Cerebellar nuclear complex (tissue), 1 donor: ENCODE data around the gene TEKT5.
"Not testable (repeated sequence)": the region's sequence is repeated elsewhere in the genome, so short reads cannot be mapped to it uniquely, and the experiment has no call there.

ENCODE experiments used
- DNase-seq, 2 experiments: peaks; one replicate each; lab custom pipeline; 2025; lab: John Stamatoyannopoulos, UW

The TEKT5 gene

DNA sequence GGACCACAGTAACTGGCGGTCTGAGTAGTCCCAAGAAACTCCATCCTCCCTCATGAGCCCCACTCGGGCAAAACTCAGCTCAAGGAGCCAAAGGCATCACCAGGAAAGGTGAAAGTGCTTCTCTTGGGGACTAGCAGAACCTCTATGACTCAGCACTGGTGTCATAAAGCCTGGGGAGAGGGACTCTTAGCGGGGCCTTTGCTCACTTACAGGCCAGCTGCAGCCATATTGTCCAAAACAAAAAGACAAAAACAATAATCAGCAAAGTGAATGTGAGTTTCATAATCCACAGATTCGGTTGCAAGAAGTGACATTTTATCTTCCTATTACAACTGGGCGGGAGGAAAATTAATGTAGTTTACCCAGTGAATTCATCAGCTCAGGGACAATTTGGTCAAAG lies at the start of gene TEKT5:
TEKT5 (minus strand) TSS at position 101 of the 400 bp plus-strand sequence; CDS start at position 44, 57 bp downstream.
- no peak for DNase-seq

- DNase-seq = peak; percentile 97
Observed at GRCh38 chr16:10743610-10744369, 49.1 kb upstream of the TEKT5 start, which contains the start of gene NUBP1. Gene NUBP1 (plus strand): TSS chr16:10743842. CDS start chr16:10743864, 22 bp downstream.

DNA sequence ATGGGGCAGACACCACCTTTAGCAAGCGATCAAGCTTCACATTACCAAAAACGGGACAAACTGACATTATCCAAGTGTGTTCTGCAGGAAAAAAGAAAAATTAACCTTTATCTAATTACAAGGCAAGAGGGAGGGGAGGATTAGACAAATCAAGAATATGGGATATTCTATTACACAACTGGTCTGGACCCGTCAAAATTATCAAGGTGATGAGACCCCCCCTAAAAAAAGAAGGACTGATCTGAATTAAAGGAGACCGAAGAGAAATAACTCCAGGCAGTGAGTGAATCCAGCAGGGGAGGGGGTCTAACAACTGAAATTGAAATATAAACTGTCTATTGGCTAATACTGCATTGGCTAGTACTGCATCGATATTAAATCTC lies 48.5 kb upstream of the TEKT5 start:
- no peak for DNase-seq

DNA sequence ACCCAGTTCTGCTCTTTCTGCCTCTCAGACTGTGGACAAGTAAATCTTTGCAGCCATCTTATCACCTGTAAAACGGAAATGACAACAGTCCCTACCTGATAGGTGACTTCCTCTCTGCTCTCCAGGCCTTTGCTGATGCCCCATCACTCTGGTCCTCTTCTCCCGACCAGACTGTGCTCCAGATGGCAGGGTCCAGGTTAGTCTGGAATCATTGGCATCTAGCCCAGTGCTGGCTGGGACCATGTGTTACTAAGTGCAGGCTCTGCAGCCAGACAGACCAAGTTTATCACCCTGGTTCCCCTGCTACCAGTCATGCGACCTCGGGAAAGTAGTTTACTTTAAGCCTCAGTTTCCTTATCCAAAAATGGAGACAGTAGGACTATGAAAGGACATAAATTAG lies 47.1 kb upstream of the TEKT5 start:
- DNase-seq = peak; percentile 70 to 93

DNA sequence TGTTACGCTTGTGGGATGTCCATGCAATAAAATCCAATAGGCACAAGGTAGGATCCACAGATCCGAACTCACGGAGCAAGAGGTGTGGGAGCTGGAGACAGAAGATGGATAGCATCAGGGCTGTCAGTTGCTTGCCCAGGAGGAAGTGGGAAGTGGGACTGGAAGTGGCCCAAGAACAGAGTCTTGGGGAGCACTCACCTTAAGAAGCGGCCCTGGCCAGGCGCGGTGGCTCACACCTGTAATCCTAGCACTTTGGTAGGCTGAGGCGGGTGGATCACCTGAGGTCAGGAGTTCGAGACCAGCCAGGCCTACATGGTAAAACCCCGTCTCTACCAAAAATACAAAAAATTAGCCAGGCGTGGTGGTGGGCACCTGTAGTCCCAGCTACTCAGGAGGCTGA lies 46.5 kb upstream of the TEKT5 start:
- DNase-seq = not testable (repeated sequence)

DNA sequence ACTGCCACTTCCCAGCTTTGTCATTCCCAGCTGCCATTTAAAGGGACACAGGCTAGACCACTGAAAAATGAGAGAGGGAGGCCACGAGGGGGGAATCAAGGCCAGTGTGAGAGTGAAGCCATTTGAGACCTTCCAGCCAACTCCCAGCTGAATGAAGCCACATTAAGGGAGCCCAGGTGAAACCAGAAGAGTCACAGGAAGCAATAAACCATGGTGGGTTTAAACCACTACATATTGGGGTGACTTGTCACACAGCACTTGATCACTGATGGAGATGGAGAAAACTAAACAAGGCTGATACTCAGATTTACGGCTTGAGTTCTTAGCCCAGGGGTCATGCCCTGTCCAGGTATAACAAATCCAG lies 46.1 kb upstream of the TEKT5 start:
- DNase-seq = no peak

- no peak for DNase-seq
Observed at GRCh38 chr16:10740000-10740844, 45.5 kb upstream of the TEKT5 start.

GRCh38 chr16:10738231-10739077 lies 43.7 kb upstream of the TEKT5 start:
- DNase-seq = peak in 1 of 2 experiments; percentile 59

DNA sequence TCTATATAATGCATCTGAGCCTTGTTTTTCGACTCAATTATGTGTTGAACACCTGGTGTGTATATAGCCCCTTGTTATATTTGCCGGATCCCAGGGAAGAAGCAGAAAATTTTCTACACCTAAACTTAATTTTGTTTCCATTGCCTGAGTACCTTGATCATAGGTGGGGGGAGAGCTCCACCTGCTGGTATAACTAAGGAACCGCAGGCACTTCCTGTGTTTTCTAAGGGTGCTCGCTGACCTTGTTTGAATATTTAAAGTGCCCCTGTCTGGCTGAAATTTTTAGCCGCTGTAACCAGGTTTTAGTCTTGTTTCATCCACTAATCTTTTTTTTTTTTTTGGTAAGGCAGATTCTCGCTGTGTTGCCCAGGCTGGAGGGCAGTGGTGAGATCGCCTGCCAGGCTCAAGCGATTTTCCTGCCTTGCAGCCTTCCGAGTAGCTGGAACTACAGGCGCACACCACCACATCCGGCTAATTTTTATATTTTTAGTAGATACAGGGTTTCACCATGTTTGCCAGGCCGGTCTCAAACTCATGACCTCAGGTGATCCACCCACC lies 42.4 kb upstream of the TEKT5 start:
- peak in 1 of 2 experiments; percentile 59 for DNase-seq

- DNase-seq = no peak
Observed at GRCh38 chr16:10731790-10732189, 37.1 kb upstream of the TEKT5 start.

DNA sequence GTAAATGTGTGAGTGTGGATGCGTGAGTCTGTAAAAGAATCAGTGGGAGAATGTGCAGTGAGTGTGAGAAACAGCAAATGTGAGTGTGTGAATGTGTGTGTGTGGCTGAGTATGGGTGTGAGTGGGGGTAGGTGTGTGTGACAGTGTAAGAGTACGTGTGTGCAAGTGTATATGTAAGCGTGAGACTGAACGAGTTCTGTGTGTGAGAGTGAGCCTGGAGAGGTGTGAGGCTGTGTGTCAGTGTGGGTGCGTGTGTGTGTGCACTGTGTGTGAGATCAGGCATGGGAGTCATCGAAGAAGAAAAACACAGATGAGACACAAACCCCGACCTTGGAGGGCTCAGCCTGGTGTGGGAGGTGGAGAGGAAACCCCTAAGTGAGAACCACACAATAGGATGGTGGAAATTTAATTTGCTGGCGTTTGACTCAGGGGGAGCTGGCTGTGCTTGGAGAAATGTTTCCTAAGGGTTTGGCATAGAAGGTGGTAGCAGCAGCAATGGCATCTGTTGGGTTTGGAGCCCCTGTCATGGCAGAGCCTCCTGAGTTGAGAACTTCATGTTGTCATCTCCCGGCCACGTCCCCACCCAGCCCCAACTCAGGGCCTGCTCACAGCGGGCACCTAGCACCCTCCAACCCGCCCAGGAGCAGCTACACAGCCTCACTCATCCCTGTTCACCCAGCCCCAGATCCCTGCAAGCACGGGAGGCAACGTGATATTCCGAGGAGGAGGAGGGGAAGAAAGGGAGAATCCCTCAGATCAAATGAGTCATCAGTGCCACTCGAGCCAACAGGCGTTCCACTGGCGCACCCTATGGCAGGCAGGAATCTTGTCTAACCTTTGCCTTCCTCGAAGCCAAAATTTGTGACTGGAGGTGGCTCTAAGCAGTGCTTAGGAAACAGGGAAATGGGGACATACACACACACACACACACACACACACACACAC lies 34.6 kb upstream of the TEKT5 start:
- peak in 1 of 2 experiments; percentile 12 for DNase-seq

- no peak for DNase-seq
Observed at GRCh38 chr16:10728003-10728887, 33.5 kb upstream of the TEKT5 start.

DNA sequence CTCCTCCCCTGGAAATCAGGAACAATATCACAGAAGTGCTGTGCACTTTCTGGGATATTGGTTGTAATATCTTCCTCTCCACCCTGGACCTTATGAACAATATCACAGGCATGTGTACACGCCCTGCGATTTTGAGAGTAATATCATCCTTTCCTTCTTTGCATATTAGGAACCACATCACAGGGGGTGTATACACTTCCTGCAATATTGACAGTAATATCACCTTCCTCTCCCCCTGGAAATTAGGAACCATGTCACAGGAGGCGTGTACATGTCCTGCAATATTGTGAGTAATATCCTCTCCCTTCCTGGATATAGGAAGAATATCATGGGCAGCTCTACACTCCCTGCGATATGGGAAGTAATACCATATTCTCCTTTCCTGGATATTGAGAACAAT lies 14.2 kb upstream of the TEKT5 start:
- DNase-seq = no peak

GRCh38 chr16:10699756-10700155 lies 5.0 kb upstream of the TEKT5 start:
- no peak for DNase-seq

DNA sequence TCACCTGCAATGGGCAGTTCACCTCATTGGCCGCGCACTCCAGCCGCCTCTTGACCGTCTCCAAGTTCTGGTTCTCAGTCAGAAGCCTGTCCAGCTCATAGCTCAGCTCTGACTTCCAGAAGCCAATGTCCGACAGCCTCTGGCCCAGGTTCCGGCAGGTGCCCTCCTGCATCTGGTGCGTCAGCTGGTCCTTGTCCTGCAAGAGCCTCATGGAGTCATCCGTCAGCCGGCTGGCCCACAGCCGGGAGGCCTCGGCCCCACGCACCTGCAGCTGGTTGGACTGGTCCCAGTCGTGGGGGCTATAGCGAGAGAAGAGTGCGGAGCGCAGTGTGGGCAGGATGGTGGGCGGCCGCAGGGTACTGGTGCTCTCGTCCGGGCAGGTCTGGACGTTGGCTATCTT lies 424 bp downstream of the TEKT5 start:
- DNase-seq = no peak

DNA sequence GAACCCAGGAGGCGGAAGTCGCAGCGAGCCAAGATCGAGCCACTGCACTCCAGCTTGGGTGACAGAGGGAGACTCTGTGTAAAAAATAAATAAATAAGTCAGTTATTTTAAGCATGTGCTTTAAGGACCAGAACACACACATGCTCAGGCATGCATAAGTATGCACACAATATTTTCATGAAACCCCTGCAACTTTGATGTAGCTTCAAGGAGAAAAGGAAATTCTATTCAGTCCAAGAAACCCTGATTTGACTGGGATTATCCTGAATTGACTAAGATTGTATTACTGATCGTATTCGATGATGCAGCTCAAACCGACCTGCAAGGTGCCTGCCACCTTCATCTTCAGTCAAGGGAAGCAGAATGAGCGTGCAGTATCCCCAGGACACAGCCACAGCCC lies 841 bp downstream of the TEKT5 start:
- no peak for DNase-seq

DNA sequence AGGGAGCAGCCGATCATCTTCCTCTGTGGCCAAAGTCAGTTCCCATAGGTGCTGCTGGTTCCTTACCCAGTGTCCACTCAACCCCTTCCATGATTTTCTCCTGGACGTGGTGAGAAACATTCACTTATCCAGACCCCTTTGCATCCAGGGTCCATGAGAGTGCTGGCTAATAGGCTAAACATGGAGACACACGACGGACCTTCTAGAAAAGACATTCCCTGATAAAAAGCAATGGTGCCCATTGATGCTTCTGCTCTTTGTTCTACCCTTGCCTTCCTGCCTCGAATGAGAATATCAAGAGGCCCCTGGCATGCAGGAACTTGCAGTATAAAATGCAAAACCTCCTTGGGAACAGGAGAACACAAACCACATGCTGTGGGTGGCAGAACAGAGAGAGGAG lies 2.3 kb downstream of the TEKT5 start:
- DNase-seq = no peak

DNA sequence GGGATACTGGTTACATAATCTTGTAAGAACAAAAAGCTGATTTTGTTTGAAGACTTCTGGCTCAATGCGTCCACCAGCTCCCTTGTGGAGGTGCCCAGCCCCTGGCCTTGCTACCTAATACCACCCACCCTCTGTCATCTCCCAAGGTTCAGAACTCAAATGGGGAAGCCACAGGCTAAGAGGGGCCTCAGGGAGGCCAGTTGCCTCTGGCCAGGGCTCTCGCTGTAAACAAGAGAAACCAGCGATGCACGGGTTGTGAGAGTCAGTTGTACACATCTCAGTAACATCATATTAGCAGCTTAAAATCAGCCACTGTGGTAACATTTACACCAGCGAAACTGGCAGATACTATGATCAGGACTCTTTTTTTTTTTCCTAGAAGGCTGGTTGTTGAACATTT lies 6.0 kb downstream of the TEKT5 start:
- no peak for DNase-seq

- peak; percentile 14 to 72 for DNase-seq
Observed at GRCh38 chr16:10688291-10688690, 6.4 kb downstream of the TEKT5 start.

GRCh38 chr16:10685709-10686108 lies 9.0 kb downstream of the TEKT5 start:
- DNase-seq = no peak
